HepG2 (cell line): ENCODE measurements around the gene C1QTNF6. TPM values are rescaled to one million over a fixed set of nuclear protein-coding genes. Genes with fewer than 3 reads are reported as not detected.

Source experiments
- ETV6 ChIP-seq: sonication (generic); formaldehyde crosslinking; conservative IDR thresholded peaks from 2 replicates; pipeline ENCODE4 v1.4.0; 2020; ENCODE audit warnings: missing genetic modification reagents
- HNRNPK ChIP-seq: fragments of 200-400 bp; formaldehyde crosslinking; IDR thresholded peaks from 2 replicates; pipeline ENCODE4 v1.6.1; 2018; ENCODE audit warnings: low read length, low read depth, moderate library complexity, mild to moderate bottlenecking; ENCODE audit not compliant: poor library complexity, severe bottlenecking
- JARID2 ChIP-seq: sonication (generic); formaldehyde crosslinking; IDR thresholded peaks from 2 replicates; pipeline ENCODE4 v1.8.1; 2023; ENCODE audit warnings: missing genetic modification reagents, inconsistent platforms; ENCODE audit not compliant: insufficient replicate concordance
- KLF16 ChIP-seq, 2 experiments: sonication (generic) in 1 of 2; formaldehyde crosslinking in 1 of 2; IDR thresholded peaks; 2 replicates each; pipeline versions ENCODE4 v1.6.1 to v1.8.0; 2016 to 2023; ENCODE audit warnings: missing genetic modification reagents in 2 of 2, missing compliant biosample characterization in 1 of 2
- MIXL1 ChIP-seq: IDR thresholded peaks from 2 replicates; pipeline ENCODE4 v1.6.1; 2016
- MLXIP ChIP-seq: sonication (generic); formaldehyde crosslinking; IDR thresholded peaks from 2 replicates; pipeline ENCODE4 v1.9.0; 2021; ENCODE audit warnings: missing genetic modification reagents, borderline replicate concordance
- MTF1 ChIP-seq: sonication (generic); formaldehyde crosslinking; IDR thresholded peaks from 2 replicates; pipeline ENCODE4 v1.5.0; 2020; ENCODE audit warnings: missing genetic modification reagents
- NFE2 ChIP-seq: sonication (generic); formaldehyde crosslinking; IDR thresholded peaks from 2 replicates; pipeline ENCODE4 v1.4.0; 2020; ENCODE audit warnings: missing genetic modification reagents
- NFIB ChIP-seq: sonication (generic); formaldehyde crosslinking; IDR thresholded peaks from 2 replicates; pipeline ENCODE4 v1.9.0; 2021; ENCODE audit warnings: missing genetic modification reagents, mild to moderate bottlenecking, borderline replicate concordance
- SRF ChIP-seq: IDR thresholded peaks from 2 replicates; pipeline ENCODE4 v1.6.1; 2011; ENCODE audit warnings: mild to moderate bottlenecking, low read depth, low read length, moderate library complexity
- STAT6 ChIP-seq: sonication (generic); formaldehyde crosslinking; IDR thresholded peaks from 2 replicates; pipeline ENCODE4 v1.4.0; 2020; ENCODE audit warnings: missing genetic modification reagents, mild to moderate bottlenecking, borderline replicate concordance
- ZC3H4 ChIP-seq: sonication (generic); formaldehyde crosslinking; IDR thresholded peaks from 2 replicates; pipeline ENCODE4 v1.4.0; 2020; ENCODE audit warnings: missing genetic modification reagents, borderline replicate concordance
- ZHX1 ChIP-seq: sonication (generic); formaldehyde crosslinking; IDR thresholded peaks from 2 replicates; pipeline ENCODE4 v1.8.1; 2022; ENCODE audit warnings: low read depth, mild to moderate bottlenecking, missing genetic modification reagents
- ZNF280B ChIP-seq: sonication (generic); formaldehyde crosslinking; IDR thresholded peaks from 2 replicates; pipeline ENCODE4 v1.5.0; 2020; ENCODE audit warnings: missing genetic modification reagents, mild to moderate bottlenecking, borderline replicate concordance
- ZNF292 ChIP-seq: sonication (generic); formaldehyde crosslinking; IDR thresholded peaks from 2 replicates; pipeline ENCODE4 v1.8.1; 2022; ENCODE audit warnings: mild to moderate bottlenecking, low read depth, missing genetic modification reagents, borderline replicate concordance
- ZNF430 ChIP-seq: sonication (generic); formaldehyde crosslinking; IDR thresholded peaks from 2 replicates; pipeline ENCODE4 v1.9.0; 2021; ENCODE audit warnings: mild to moderate bottlenecking, missing genetic modification reagents
- ZNF572 ChIP-seq: sonication (generic); formaldehyde crosslinking; IDR thresholded peaks from 2 replicates; pipeline ENCODE4 v1.5.1; 2020; ENCODE audit warnings: mild to moderate bottlenecking, missing genetic modification reagents
- ZNF576 ChIP-seq: sonication (generic); formaldehyde crosslinking; IDR thresholded peaks from 2 replicates; pipeline ENCODE4 v1.4.0; 2020; ENCODE audit warnings: mild to moderate bottlenecking, missing genetic modification reagents
- polyA plus RNA-seq, 8 experiments: library from polyadenylated mRNA; depleted of rRNA in 3 of 8; stranded (reverse) in 7 of 8; unstranded in 1 of 8; fragments of >200 nt; fragmentation: Illumina TruSeq in 4 of 8; extraction: Trizol in 4 of 8; gene quantifications; 2 replicates each; pipeline versions ENCODE4 v1.2.1 to v1.2.3, GENCODE V29; 2011 to 2016; ENCODE audit warnings: low read depth in 4 of 8, missing spikeins in 1 of 8, mixed read lengths in 1 of 8; ENCODE audit not compliant: insufficient read depth in 1 of 8
- total RNA-seq, 5 experiments: library from RNA; depleted of rRNA; stranded (reverse); fragments of >200 nt; fragmentation: Illumina TruSeq; extraction: Trizol; gene quantifications; 2 replicates each; pipeline ENCODE4 v1.2.3, GENCODE V29; 2016; ENCODE audit warnings: low read depth in 1 of 5

The C1QTNF6 gene
- total and polyA plus RNA-seq, 2 of the 13 experiments (the other 11 are each of a cell fraction or from before 2014, with no cell fraction given) = 2.7 to 6.9 TPM

GRCh38 chr22:37199103-37199759, 11.2 kb upstream of the C1QTNF6 start (continued):
- no peak for TF ChIP-seq MLXIP (CRISPR knock-in tag)
- no peak for TF ChIP-seq ETV6 (CRISPR knock-in tag)
- TF ChIP-seq ZNF292 (CRISPR knock-in tag) = no peak; the same call in 1 of the 2 replicates
- TF ChIP-seq NFIB (CRISPR knock-in tag) = no peak
- TF ChIP-seq NFE2 = no peak
- TF ChIP-seq ZNF576 (CRISPR knock-in tag) = 0 out of 2 replicates have a peak, but pooled peaks have one; percentile 2
- no peak for TF ChIP-seq MIXL1 (CRISPR knock-in tag)
- no peak for TF ChIP-seq SRF
- TF ChIP-seq JARID2 = no peak
- no peak for TF ChIP-seq ZC3H4 (CRISPR knock-in tag)
- no peak for TF ChIP-seq STAT6 (CRISPR knock-in tag)
- no peak for TF ChIP-seq MTF1 (CRISPR knock-in tag)
- peak; percentile 50 for TF ChIP-seq ZNF430 (CRISPR knock-in tag)
- TF ChIP-seq ZNF280B (CRISPR knock-in tag) = peak; percentile 62; the same call in 1 of the 2 replicates
- TF ChIP-seq KLF16 (CRISPR knock-in tag; IDR thresholded peaks at IDR 0.05) = peak in 1 of 2 experiments; percentile 53; a peak in 2 of 4 replicates
- TF ChIP-seq HNRNPK = peak; percentile 17
- no peak for TF ChIP-seq ZHX1 (CRISPR knock-in tag)
- TF ChIP-seq ZNF572 (CRISPR knock-in tag) = no peak
